Endothelial cell of umbilical vein (primary cell): Measurements from ENCODE around the gene C1orf53.

Source experiments
- JUN ChIP-seq: IDR thresholded peaks from 2 replicates; pipeline ENCODE4 v1.6.1; 2011; ENCODE audit warnings: borderline replicate concordance, low read depth; ENCODE audit not compliant: insufficient read length, insufficient read depth
- POLR2A ChIP-seq: IDR thresholded peaks from 2 replicates; pipeline ENCODE4 v1.6.1; 2012; ENCODE audit warnings: low read depth, mild to moderate bottlenecking, control low read depth, low read length
- POLR2AphosphoS5 ChIP-seq: IDR thresholded peaks from 2 replicates; pipeline ENCODE4 v1.6.1; 2012; ENCODE audit warnings: low read depth, mild to moderate bottlenecking, control low read depth, low read length, moderate library complexity; ENCODE audit not compliant: insufficient read depth
- TF ChIP-seq, protein P1 (sequence below): IDR thresholded peaks from 2 replicates; pipeline ENCODE4 v1.6.1; 2011; ENCODE audit not compliant: insufficient read depth, insufficient read length
- TF ChIP-seq, protein P2 (sequence below), 2 donors: IDR thresholded peaks; 1 replicate in 1 of 2; 2 replicates in 1 of 2; pipeline ENCODE4 v1.5.1; 2011; ENCODE audit warnings: low read length in 2 of 2, mild to moderate bottlenecking in 2 of 2, moderate library complexity in 2 of 2, control low read depth in 1 of 2, inconsistent platforms in 1 of 2, low read depth in 1 of 2; ENCODE audit not compliant: insufficient read depth in 1 of 2; ENCODE audit errors: extremely low read depth in 1 of 2

DNA sequence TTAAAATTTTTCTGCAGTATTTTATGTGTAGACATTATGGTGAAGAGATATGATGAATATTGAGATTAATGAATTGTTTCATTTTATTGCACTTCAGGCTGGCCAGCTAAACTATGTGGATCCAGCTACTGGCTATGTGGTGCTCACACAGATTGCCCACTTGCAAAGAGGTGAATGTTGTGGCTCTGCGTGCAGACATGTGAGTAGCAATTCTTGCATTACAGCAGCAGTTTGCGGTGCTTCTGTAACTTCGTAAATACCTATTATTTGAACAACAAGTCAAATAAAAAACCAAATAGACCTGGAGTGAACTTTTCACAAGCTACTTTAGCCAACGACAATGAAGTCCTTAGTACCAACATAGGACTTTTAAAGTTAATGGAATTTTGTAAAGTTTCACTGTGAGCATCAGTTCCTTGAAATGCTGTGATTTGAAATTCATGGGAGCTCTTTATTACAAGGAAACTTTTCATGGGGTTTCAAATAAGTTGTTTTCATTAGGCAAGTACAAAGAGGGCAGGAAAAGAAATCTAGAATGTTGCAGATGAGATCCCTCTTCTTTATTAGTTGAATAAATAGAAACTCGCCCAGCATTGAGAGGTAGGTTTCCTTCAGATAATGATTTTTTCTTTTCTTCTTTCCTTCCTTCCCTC is 3.4 kb downstream of the C1orf53 start:
- TF ChIP-seq, protein P1, sequence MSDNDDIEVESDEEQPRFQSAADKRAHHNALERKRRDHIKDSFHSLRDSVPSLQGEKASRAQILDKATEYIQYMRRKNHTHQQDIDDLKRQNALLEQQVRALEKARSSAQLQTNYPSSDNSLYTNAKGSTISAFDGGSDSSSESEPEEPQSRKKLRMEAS: no peak
- TF ChIP-seq, protein P2, sequence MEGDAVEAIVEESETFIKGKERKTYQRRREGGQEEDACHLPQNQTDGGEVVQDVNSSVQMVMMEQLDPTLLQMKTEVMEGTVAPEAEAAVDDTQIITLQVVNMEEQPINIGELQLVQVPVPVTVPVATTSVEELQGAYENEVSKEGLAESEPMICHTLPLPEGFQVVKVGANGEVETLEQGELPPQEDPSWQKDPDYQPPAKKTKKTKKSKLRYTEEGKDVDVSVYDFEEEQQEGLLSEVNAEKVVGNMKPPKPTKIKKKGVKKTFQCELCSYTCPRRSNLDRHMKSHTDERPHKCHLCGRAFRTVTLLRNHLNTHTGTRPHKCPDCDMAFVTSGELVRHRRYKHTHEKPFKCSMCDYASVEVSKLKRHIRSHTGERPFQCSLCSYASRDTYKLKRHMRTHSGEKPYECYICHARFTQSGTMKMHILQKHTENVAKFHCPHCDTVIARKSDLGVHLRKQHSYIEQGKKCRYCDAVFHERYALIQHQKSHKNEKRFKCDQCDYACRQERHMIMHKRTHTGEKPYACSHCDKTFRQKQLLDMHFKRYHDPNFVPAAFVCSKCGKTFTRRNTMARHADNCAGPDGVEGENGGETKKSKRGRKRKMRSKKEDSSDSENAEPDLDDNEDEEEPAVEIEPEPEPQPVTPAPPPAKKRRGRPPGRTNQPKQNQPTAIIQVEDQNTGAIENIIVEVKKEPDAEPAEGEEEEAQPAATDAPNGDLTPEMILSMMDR (IDR thresholded peaks at IDR 0.05; ENCODE audit: extremely low read depth in 1 of 2, insufficient read depth in 1 of 2, low read depth in 1 of 2, low read length in 2 of 2): no peak
- TF ChIP-seq POLR2A (no peak), POLR2AphosphoS5 (no peak), JUN (no peak)
